Thyroid gland (tissue), 4 donors: Measurements from ENCODE around the gene MXD4. TPM values are rescaled to one million over a fixed set of nuclear protein-coding genes. Genes with fewer than 3 reads are reported as not detected.

Experiments
- DNase-seq, 2 donors: peaks; one replicate each; pipeline ENCODE4 v3.0.0-alpha.2; 2019
- H3K27ac ChIP-seq, 3 donors: fragments of 200-600 bp; sonication (generic); 1 replicate in 2 of 3; 2 replicates in 1 of 3; pipeline ENCODE4 v1.5.1; 2016 to 2019; ENCODE audit warnings: mild to moderate bottlenecking in 1 of 3, moderate library complexity in 1 of 3
- H3K27me3 ChIP-seq: fragments of 200-600 bp; sonication (generic); one replicate; pipeline ENCODE4 v1.5.1; 2019
- H3K36me3 ChIP-seq, 2 donors: fragments of 200-600 bp; sonication (generic); one replicate each; pipeline ENCODE4 v1.5.1; 2016 to 2019
- H3K4me1 ChIP-seq, 2 donors: fragments of 200-600 bp; sonication (generic); one replicate each; pipeline ENCODE4 v1.5.1; 2017 to 2019
- H3K4me3 ChIP-seq, 3 donors: fragments of 200-600 bp; sonication (generic); replicated peaks in 1 of 3; 1 replicate in 2 of 3; 2 replicates in 1 of 3; pipeline ENCODE4 v1.5.1; 2016; ENCODE audit warnings: mild to moderate bottlenecking in 1 of 3
- H3K9me3 ChIP-seq: fragments of 200-600 bp; sonication (generic); one replicate; pipeline ENCODE4 v1.5.1; 2017
- CTCF ChIP-seq, 6 experiments: fragments of 200-600 bp in 3 of 6; fragments of 450-650 bp in 3 of 6; sonication (generic) in 3 of 6; IDR thresholded peaks; one replicate each; pipeline ENCODE4 v1.5.1; 2016 to 2019; ENCODE audit warnings: antibody characterized with exemption in 6 of 6, mild to moderate bottlenecking in 2 of 6, inconsistent platforms in 1 of 6, moderate library complexity in 1 of 6
- POLR2A ChIP-seq, 2 donors: fragments of 450-650 bp; IDR thresholded peaks; one replicate each; pipeline ENCODE4 v1.6.1; 2017; ENCODE audit warnings: antibody characterized with exemption in 2 of 2, mild to moderate bottlenecking in 2 of 2, moderate library complexity in 1 of 2
- WGBS, 2 donors: methylation state at CpG; one replicate each; pipeline ENCODE4 v1.1.5; 2017; 5-methylcytosine and 5-hydroxymethylcytosine counted together
- intact Hi-C: fragments of 100-400 bp; cut with DNase I; formaldehyde crosslinking; loops from one replicate; pipeline ENCODE4 v1.15.1; 2023
- total RNA-seq, 4 donors: library from RNA; depleted of rRNA; stranded (reverse); fragments of >200 nt; gene quantifications; one replicate each; pipeline ENCODE4 v1.2.3, GENCODE V29; 2016

Gene MXD4
- total RNA-seq, 4 donors from 2014 or later, result 48.1 to 102 (median 61.9) TPM

- intact Hi-C loops, result no loop called here
- Histone ChIP-seq H3K27me3 (no peaks in the 10 kb centered on the region), H3K4me1 (peaks cover 28 to 31% of the 10 kb centered on the region in 2 donors), H3K9me3 (no peaks in the 10 kb centered on the region), H3K4me3 (no peak overlapping the region), H3K27ac (no peak overlapping the region), H3K36me3 (peaks cover 45 to 61% of the 10 kb centered on the region in 2 donors)
- DNase-seq, result peak in 1 of 2 donors; percentile 1
- 78 to 83% methylated on average over 5 to 11 of the region's 12 CpGs for WGBS, 2 donors
- TF ChIP-seq POLR2A (IDR thresholded peaks at IDR 0.05), result no peak
- no peak for TF ChIP-seq CTCF (IDR thresholded peaks at IDR 0.05)
These were observed 9.3 kb downstream of the MXD4 start for GRCh38 chr4:2252530-2253091.

GRCh38 chr4:2251795-2252529 is 9.9 kb downstream of the MXD4 start:
- DNase-seq, result peak; percentile 1
- Histone ChIP-seq H3K4me3 (no peak overlapping the region), H3K36me3 (peaks cover 45 to 59% of the 10 kb centered on the region in 2 donors), H3K27ac (no peak overlapping the region), H3K4me1 (peaks cover 21 to 25% of the 10 kb centered on the region in 2 donors), H3K27me3 (no peaks in the 10 kb centered on the region), H3K9me3 (no peaks in the 10 kb centered on the region)
- TF ChIP-seq POLR2A (IDR thresholded peaks at IDR 0.05), result no peak
- no peak for TF ChIP-seq CTCF (IDR thresholded peaks at IDR 0.05)
- intact Hi-C loops, result no loop called here
- WGBS, 2 donors, result 94 to 96% methylated on average over 10 to 14 of the region's 16 CpGs

GRCh38 chr4:2251073-2251794 is 10.7 kb downstream of the MXD4 start:
- WGBS, 2 donors, result 90 to 93% methylated on average over 23 of the region's 25 CpGs

GRCh38 chr4:2250357-2251072 is 11.4 kb downstream of the MXD4 start:
- H3K27me3 ChIP-seq, result no peaks in the 10 kb centered on the region
- peak in 1 of 2 donors; percentile 1 for DNase-seq
- H3K4me3 ChIP-seq, result no peak overlapping the region
- TF ChIP-seq POLR2A (IDR thresholded peaks at IDR 0.05) (no peak), CTCF (IDR thresholded peaks at IDR 0.05) (no peak)
- WGBS, 2 donors, result 90 to 97% methylated on average over 26 to 30 of the region's 30 CpGs
- intact Hi-C loops, result no loop called here
- H3K36me3 ChIP-seq, result peaks cover 45 to 59% of the 10 kb centered on the region in 2 donors
- no peak overlapping the region for H3K27ac ChIP-seq
- H3K4me1 ChIP-seq, result peaks cover 7 to 10% of the 10 kb centered on the region in 2 donors
- H3K9me3 ChIP-seq, result no peaks in the 10 kb centered on the region

More at GRCh38 chr4:2251073-2251794, 10.7 kb downstream of the MXD4 start:
- peaks cover 14 to 18% of the 10 kb centered on the region in 2 donors for H3K4me1 ChIP-seq
- H3K4me3 ChIP-seq, result no peak overlapping the region
- TF ChIP-seq POLR2A (IDR thresholded peaks at IDR 0.05), result no peak
- no peak for TF ChIP-seq CTCF (IDR thresholded peaks at IDR 0.05)
- H3K9me3 ChIP-seq, result no peaks in the 10 kb centered on the region
- DNase-seq, result peak; percentile 1
- intact Hi-C loops, result no loop called here
- H3K27me3 ChIP-seq, result no peaks in the 10 kb centered on the region
- H3K27ac ChIP-seq, result no peak overlapping the region
- peaks cover 45 to 59% of the 10 kb centered on the region in 2 donors for H3K36me3 ChIP-seq
